Rectal smooth muscle tissue (tissue), 1 donor: ENCODE results near the gene FBXW11.
"Not testable (repeated sequence)": the region's sequence is repeated elsewhere in the genome, so short reads cannot be mapped to it uniquely, and the experiment has no call there.

ENCODE experiments used
- H3K27ac ChIP-seq: one replicate; pipeline ENCODE4 v1.7.0; 2013; ENCODE audit warnings: low read depth, low read length, inconsistent platforms
- H3K27me3 ChIP-seq: one replicate; pipeline ENCODE4 v1.7.0; 2013; ENCODE audit warnings: low read length; ENCODE audit not compliant: control insufficient read depth, insufficient read depth
- H3K36me3 ChIP-seq: one replicate; pipeline ENCODE4 v1.7.0; 2013; ENCODE audit warnings: low read length; ENCODE audit not compliant: control insufficient read depth, insufficient read depth
- H3K4me1 ChIP-seq: one replicate; pipeline ENCODE4 v1.7.0; 2013; ENCODE audit warnings: low read length; ENCODE audit not compliant: control insufficient read depth, insufficient read depth
- H3K4me3 ChIP-seq: one replicate; pipeline ENCODE4 v1.7.0; 2013; ENCODE audit warnings: low read length
- H3K9ac ChIP-seq: one replicate; pipeline ENCODE4 v1.7.0; 2013; ENCODE audit warnings: low read length

Gene FBXW11

GRCh38 chr5:171939951-171940350 lies 66.5 kb downstream of the FBXW11 start:
- Histone ChIP-seq H3K36me3 (no peaks in the 10 kb centered on the region), H3K4me1 (no peaks in the 10 kb centered on the region), H3K27me3 (no peaks in the 10 kb centered on the region), H3K9ac (no peak overlapping the region), H3K4me3 (no peak overlapping the region), H3K27ac (no peak overlapping the region)

GRCh38 chr5:171938358-171938757 lies 68.1 kb downstream of the FBXW11 start:
- no peaks in the 10 kb centered on the region for H3K36me3 ChIP-seq
- no peaks in the 10 kb centered on the region for H3K4me1 ChIP-seq
- H3K4me3 ChIP-seq: no peak overlapping the region
- H3K9ac ChIP-seq: no peak overlapping the region
- H3K27me3 ChIP-seq: no peaks in the 10 kb centered on the region
- no peak overlapping the region for H3K27ac ChIP-seq

DNA sequence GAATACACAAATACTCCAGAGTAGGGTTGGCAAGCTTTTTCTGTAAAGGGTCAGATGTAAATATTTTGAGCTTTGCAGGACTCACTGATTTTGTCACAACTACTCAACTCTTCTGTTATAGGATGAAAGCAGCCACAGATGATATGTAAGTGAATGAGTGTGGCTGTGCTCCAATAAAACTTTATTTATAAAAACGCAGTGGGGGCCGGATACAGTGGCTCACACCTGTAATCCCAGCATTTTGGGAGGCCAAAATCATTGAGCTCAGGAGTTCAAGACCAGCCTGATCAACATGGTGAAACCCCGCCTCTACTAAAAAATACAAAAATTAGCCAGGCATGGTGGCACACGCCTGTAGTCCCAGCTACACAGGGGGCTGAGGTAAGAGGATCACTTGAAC lies 69.1 kb downstream of the FBXW11 start:
- no peak overlapping the region for H3K27ac ChIP-seq
- no peaks in the 10 kb centered on the region for H3K27me3 ChIP-seq
- H3K4me3 ChIP-seq: no peak overlapping the region
- H3K36me3 ChIP-seq: no peaks in the 10 kb centered on the region
- no peak overlapping the region for H3K9ac ChIP-seq
- no peaks in the 10 kb centered on the region for H3K4me1 ChIP-seq

GRCh38 chr5:171934586-171934985 lies 71.9 kb downstream of the FBXW11 start:
- Histone ChIP-seq H3K36me3 (no peaks in the 10 kb centered on the region), H3K27me3 (no peaks in the 10 kb centered on the region), H3K4me1 (no peaks in the 10 kb centered on the region), H3K4me3 (no peak overlapping the region), H3K27ac (no peak overlapping the region), H3K9ac (no peak overlapping the region)

- Histone ChIP-seq H3K4me3 (no peak overlapping the region), H3K27ac (no peak overlapping the region), H3K27me3 (no peaks in the 10 kb centered on the region), H3K9ac (no peak overlapping the region), H3K36me3 (no peaks in the 10 kb centered on the region), H3K4me1 (no peaks in the 10 kb centered on the region)
Measured at GRCh38 chr5:171931163-171931562, 75.3 kb downstream of the FBXW11 start.

DNA sequence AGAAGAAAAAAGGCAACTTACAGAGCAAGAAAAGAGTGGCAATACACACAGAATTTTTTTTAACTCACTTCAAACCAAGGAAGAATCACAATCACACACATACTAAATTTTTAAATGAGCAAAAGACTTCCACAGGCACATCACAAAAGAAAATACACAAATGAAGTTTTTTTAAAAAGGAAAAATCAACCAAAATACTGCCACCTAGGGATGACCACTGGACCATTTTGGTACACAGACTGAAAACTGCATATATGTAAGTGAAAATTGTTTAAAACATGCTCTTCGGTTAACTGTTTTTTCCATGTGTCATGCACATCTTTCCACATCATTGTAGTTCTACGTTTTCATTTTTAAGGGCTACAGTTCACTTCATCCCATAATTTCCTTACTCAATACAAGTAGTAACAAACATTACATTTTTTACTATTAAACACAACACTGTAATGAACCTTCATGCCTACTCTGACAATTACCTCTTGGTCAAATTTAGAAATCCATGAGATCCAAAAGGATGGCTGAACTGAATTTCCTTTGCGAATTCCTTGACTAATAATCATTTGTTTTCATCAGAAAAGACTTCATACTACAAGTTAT lies 79.0 kb downstream of the FBXW11 start:
- Histone ChIP-seq H3K4me3 (no peak overlapping the region), H3K4me1 (no peaks in the 10 kb centered on the region), H3K9ac (no peak overlapping the region), H3K27me3 (no peaks in the 10 kb centered on the region), H3K36me3 (no peaks in the 10 kb centered on the region), H3K27ac (no peak overlapping the region)

DNA sequence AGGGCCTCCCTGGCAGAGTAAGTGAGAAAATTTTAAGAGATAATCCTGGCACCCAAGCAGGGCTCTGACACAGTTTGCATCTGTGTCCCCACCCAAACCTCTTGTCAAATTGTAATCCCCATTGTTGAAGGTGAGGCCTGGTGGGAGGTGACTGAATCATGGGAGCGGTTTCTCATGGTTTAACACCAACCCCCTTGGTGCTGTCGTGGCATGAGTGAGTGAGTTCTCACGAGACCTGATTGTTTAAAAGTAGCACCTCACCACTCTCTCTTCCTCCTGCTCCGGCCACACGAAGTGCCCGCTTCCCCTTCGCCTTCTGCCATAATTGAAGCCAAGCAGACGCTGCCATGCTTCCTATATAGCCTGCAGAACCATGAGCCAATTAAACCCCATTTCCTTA lies 80.1 kb downstream of the FBXW11 start:
- Histone ChIP-seq H3K27me3 (no peaks in the 10 kb centered on the region), H3K9ac (no peak overlapping the region), H3K27ac (no peak overlapping the region), H3K4me3 (no peak overlapping the region), H3K36me3 (no peaks in the 10 kb centered on the region), H3K4me1 (no peaks in the 10 kb centered on the region)

DNA sequence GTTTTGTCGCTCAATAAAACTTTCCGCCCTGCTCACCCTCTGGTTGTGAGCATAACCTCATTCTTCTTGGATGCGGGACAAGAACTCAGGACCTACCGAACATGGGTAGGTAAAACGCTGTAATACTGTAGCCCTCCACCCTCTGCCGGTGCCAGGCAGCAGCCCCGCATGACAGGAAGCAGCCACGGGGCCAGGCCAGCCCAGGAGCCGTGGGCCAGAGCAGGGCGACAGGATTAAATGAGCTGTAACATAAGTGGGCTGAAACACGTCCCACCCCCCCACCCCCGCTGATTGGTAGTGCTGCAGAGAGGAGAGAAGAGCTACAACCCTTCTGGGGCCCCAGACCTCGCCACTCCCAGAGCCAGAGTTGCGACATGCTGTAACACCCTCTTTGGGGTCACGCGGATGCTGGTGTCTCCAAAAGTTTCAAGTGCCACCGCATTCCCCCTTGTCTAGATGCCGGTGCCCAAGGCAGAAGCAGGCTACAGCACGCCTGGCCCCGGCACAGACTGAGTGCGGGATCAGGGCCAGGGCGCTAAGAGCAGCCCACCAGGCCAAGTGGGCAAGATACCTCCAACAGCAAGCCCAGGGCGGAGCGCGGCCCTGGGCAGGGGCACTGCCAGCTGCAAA lies 81.8 kb downstream of the FBXW11 start:
- no peaks in the 10 kb centered on the region for H3K4me1 ChIP-seq
- no peaks in the 10 kb centered on the region for H3K36me3 ChIP-seq
- no peak overlapping the region for H3K27ac ChIP-seq
- H3K4me3 ChIP-seq: no peak overlapping the region
- H3K9ac ChIP-seq: no peak overlapping the region
- no peaks in the 10 kb centered on the region for H3K27me3 ChIP-seq

- Histone ChIP-seq H3K4me1 (no peaks in the 10 kb centered on the region), H3K27me3 (no peaks in the 10 kb centered on the region), H3K36me3 (no peaks in the 10 kb centered on the region), H3K9ac (no peak overlapping the region), H3K27ac (no peak overlapping the region), H3K4me3 (no peak overlapping the region)
Measured at GRCh38 chr5:171920765-171921391, 85.6 kb downstream of the FBXW11 start.

GRCh38 chr5:171915700-171916099 lies 90.7 kb downstream of the FBXW11 start:
- not testable (repeated sequence) for H3K9ac ChIP-seq, H3K27ac ChIP-seq, H3K27me3 ChIP-seq, H3K4me3 ChIP-seq, H3K4me1 ChIP-seq, H3K36me3 ChIP-seq

DNA sequence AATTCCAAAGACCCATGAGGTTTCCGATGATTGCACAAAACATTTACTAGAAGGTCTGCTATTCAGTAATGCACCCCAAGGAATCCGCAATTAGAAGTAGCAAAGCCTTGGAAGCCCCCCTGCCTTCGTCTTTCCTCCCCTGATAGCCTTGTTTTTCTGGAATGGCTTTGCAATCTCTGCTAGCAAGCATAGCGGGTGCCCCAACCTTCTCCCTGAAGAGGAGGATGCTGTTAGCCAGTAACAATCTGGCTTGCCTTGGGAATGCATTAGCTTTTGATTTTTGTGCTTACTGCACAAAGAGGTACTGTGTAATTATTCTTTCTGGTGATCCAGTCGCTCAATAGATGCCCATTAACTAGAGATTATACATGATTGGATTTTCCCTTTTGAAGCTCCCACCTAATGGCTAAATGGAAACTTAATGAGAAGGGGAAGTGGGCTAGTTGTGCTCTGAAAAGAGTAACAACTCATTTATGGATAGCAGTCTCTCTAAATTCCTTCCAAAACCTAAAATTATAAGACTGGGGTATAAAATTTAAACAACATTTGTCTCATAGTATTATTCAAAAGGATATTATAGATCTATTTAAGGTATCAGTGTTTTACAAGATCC lies 91.6 kb downstream of the FBXW11 start:
- H3K4me1 ChIP-seq: no peaks in the 10 kb centered on the region
- H3K27me3 ChIP-seq: no peaks in the 10 kb centered on the region
- no peaks in the 10 kb centered on the region for H3K36me3 ChIP-seq
- no peak overlapping the region for H3K27ac ChIP-seq
- no peak overlapping the region for H3K4me3 ChIP-seq
- no peak overlapping the region for H3K9ac ChIP-seq

DNA sequence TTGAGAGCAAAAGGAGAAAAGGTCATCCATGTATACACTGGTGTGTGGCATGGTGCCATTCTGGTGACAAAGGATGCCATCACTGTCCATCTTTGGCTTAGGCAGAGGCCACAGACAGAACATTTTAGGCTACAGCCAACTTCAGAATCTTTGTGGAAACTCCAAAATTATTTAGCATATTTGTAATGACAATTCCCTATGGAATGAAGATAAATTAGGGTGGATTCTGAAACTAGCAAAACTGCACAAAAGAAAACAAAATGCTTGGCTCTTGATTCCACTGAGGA lies 92.5 kb downstream of the FBXW11 start:
- no peak overlapping the region for H3K9ac ChIP-seq
- no peak overlapping the region for H3K27ac ChIP-seq
- no peaks in the 10 kb centered on the region for H3K27me3 ChIP-seq
- H3K4me3 ChIP-seq: no peak overlapping the region
- no peaks in the 10 kb centered on the region for H3K36me3 ChIP-seq
- no peaks in the 10 kb centered on the region for H3K4me1 ChIP-seq

- Histone ChIP-seq H3K9ac (no peak overlapping the region), H3K4me1 (no peaks in the 10 kb centered on the region), H3K27ac (no peak overlapping the region), H3K27me3 (no peaks in the 10 kb centered on the region), H3K36me3 (peaks cover 3% of the 10 kb centered on the region), H3K4me3 (no peak overlapping the region)
Measured at GRCh38 chr5:171911152-171911551, 95.3 kb downstream of the FBXW11 start.
